Activated naive CD4-positive, alpha-beta T cell treated with anti-CD3 and anti-CD28 coated beads, Interleukin-2, amount 10 ng/mL, durations not matched to agents 7 days and 5 days (primary cell): ENCODE data around the gene PM20D2.

Experiments
- CTCF ChIA-PET: fragments of 350-600 bp; sonication (Branson Sonifier 250); formaldehyde crosslinking; loops from one replicate; lab custom pipeline; 2021; ENCODE audit warnings: antibody characterized with exemption; lab: Charles Lee
- DNase-seq: peaks from one replicate; pipeline ENCODE4 v3.0.0-alpha.2; 2020
- H3K27ac Mint-ChIP-seq: one replicate; pipeline ENCODE4 v1.8.0; 2021; ENCODE audit warnings: mild to moderate bottlenecking, moderate library complexity, mixed read lengths
- H3K27me3 Mint-ChIP-seq: one replicate; pipeline ENCODE4 v1.8.0; 2021; ENCODE audit warnings: mild to moderate bottlenecking, mixed read lengths
- H3K36me3 Mint-ChIP-seq: one replicate; pipeline ENCODE4 v1.8.0; 2021; ENCODE audit warnings: mixed read lengths
- H3K4me1 Mint-ChIP-seq: one replicate; pipeline ENCODE4 v1.8.0; 2021; ENCODE audit warnings: mixed read lengths
- H3K4me3 Mint-ChIP-seq: one replicate; pipeline ENCODE4 v1.8.0; 2021; ENCODE audit warnings: mild to moderate bottlenecking, moderate library complexity, mixed read lengths
- H3K9me3 Mint-ChIP-seq: one replicate; pipeline ENCODE4 v1.8.0; 2021; ENCODE audit warnings: mixed read lengths

Gene PM20D2

GRCh38 chr6:89160331-89161092 lies 14.7 kb downstream of the PM20D2 start:
- CTCF ChIA-PET = no interaction called here
- no peak overlapping the region for H3K4me3 Mint-ChIP-seq
- no peaks in the 10 kb centered on the region for H3K27me3 Mint-ChIP-seq
- no peaks in the 10 kb centered on the region for H3K9me3 Mint-ChIP-seq
- H3K36me3 Mint-ChIP-seq = peaks cover 31% of the 10 kb centered on the region
- no peak for DNase-seq
- H3K27ac Mint-ChIP-seq = no peak overlapping the region
- no peaks in the 10 kb centered on the region for H3K4me1 Mint-ChIP-seq

GRCh38 chr6:89161326-89162046 lies 15.6 kb downstream of the PM20D2 start:
- Mint-ChIP-seq H3K36me3 (peaks cover 30% of the 10 kb centered on the region), H3K4me1 (no peaks in the 10 kb centered on the region), H3K9me3 (no peaks in the 10 kb centered on the region), H3K4me3 (no peak overlapping the region), H3K27ac (no peak overlapping the region), H3K27me3 (no peaks in the 10 kb centered on the region)
- no peak for DNase-seq
- CTCF ChIA-PET = no interaction called here

GRCh38 chr6:89162047-89162371 lies 16.2 kb downstream of the PM20D2 start:
- DNase-seq = no peak
- no peak overlapping the region for H3K4me3 Mint-ChIP-seq
- peaks cover 27% of the 10 kb centered on the region for H3K36me3 Mint-ChIP-seq
- H3K27ac Mint-ChIP-seq = no peak overlapping the region
- no peaks in the 10 kb centered on the region for H3K27me3 Mint-ChIP-seq
- no peaks in the 10 kb centered on the region for H3K9me3 Mint-ChIP-seq
- H3K4me1 Mint-ChIP-seq = no peaks in the 10 kb centered on the region
- CTCF ChIA-PET = no interaction called here

GRCh38 chr6:89172131-89172530 lies 26.3 kb downstream of the PM20D2 start:
- Mint-ChIP-seq H3K4me3 (no peak overlapping the region), H3K4me1 (no peaks in the 10 kb centered on the region), H3K27me3 (peaks cover 3% of the 10 kb centered on the region), H3K36me3 (no peaks in the 10 kb centered on the region), H3K27ac (no peak overlapping the region), H3K9me3 (no peaks in the 10 kb centered on the region)
- no peak for DNase-seq
- CTCF ChIA-PET = no interaction called here

GRCh38 chr6:89173634-89174033 lies 27.8 kb downstream of the PM20D2 start:
- H3K9me3 Mint-ChIP-seq = no peaks in the 10 kb centered on the region

GRCh38 chr6:89180112-89180511 lies 34.3 kb downstream of the PM20D2 start:
- no peak overlapping the region for H3K27ac Mint-ChIP-seq
- no peak for DNase-seq
- H3K27me3 Mint-ChIP-seq = peaks cover 23% of the 10 kb centered on the region
- H3K9me3 Mint-ChIP-seq = no peaks in the 10 kb centered on the region
- CTCF ChIA-PET = no interaction called here
- H3K4me3 Mint-ChIP-seq = no peak overlapping the region
- no peaks in the 10 kb centered on the region for H3K36me3 Mint-ChIP-seq
- no peaks in the 10 kb centered on the region for H3K4me1 Mint-ChIP-seq

More at GRCh38 chr6:89173634-89174033, 27.8 kb downstream of the PM20D2 start:
- Mint-ChIP-seq H3K27ac (no peak overlapping the region), H3K4me1 (no peaks in the 10 kb centered on the region), H3K4me3 (no peak overlapping the region), H3K36me3 (no peaks in the 10 kb centered on the region), H3K27me3 (peaks cover 3% of the 10 kb centered on the region)
- DNase-seq = no peak
- CTCF ChIA-PET = no interaction called here

- Mint-ChIP-seq H3K27ac (no peak overlapping the region), H3K9me3 (no peaks in the 10 kb centered on the region), H3K36me3 (no peaks in the 10 kb centered on the region), H3K27me3 (peaks cover 25% of the 10 kb centered on the region), H3K4me3 (no peak overlapping the region), H3K4me1 (no peaks in the 10 kb centered on the region)
- CTCF ChIA-PET = no interaction called here
- no peak for DNase-seq
These were observed 35.1 kb downstream of the PM20D2 start for GRCh38 chr6:89180971-89181370.

- Mint-ChIP-seq H3K9me3 (no peaks in the 10 kb centered on the region), H3K4me3 (no peak overlapping the region), H3K4me1 (no peaks in the 10 kb centered on the region), H3K36me3 (no peaks in the 10 kb centered on the region), H3K27ac (no peak overlapping the region), H3K27me3 (peaks cover 33% of the 10 kb centered on the region)
- CTCF ChIA-PET = no interaction called here
- DNase-seq = no peak
These were observed 37.4 kb downstream of the PM20D2 start for GRCh38 chr6:89183294-89183693.

GRCh38 chr6:89184344-89184743 lies 38.5 kb downstream of the PM20D2 start:
- no peak overlapping the region for H3K27ac Mint-ChIP-seq

GRCh38 chr6:89186762-89187161 lies 40.9 kb downstream of the PM20D2 start:
- no peak overlapping the region for H3K4me3 Mint-ChIP-seq
- H3K27ac Mint-ChIP-seq = no peak overlapping the region
- DNase-seq = no peak
- no peaks in the 10 kb centered on the region for H3K36me3 Mint-ChIP-seq
- peaks cover 26% of the 10 kb centered on the region for H3K27me3 Mint-ChIP-seq
- H3K4me1 Mint-ChIP-seq = no peaks in the 10 kb centered on the region
- H3K9me3 Mint-ChIP-seq = no peaks in the 10 kb centered on the region
- CTCF ChIA-PET = no interaction called here

More at GRCh38 chr6:89184344-89184743, 38.5 kb downstream of the PM20D2 start:
- Mint-ChIP-seq H3K36me3 (no peaks in the 10 kb centered on the region), H3K9me3 (no peaks in the 10 kb centered on the region), H3K4me1 (no peaks in the 10 kb centered on the region), H3K4me3 (no peak overlapping the region), H3K27me3 (peaks cover 32% of the 10 kb centered on the region)
- no peak for DNase-seq
- CTCF ChIA-PET = no interaction called here

- peaks cover 32% of the 10 kb centered on the region for H3K27me3 Mint-ChIP-seq
- no peak overlapping the region for H3K4me3 Mint-ChIP-seq
- no peaks in the 10 kb centered on the region for H3K9me3 Mint-ChIP-seq
- no peaks in the 10 kb centered on the region for H3K4me1 Mint-ChIP-seq
- DNase-seq = no peak
- no peak overlapping the region for H3K27ac Mint-ChIP-seq
- no peaks in the 10 kb centered on the region for H3K36me3 Mint-ChIP-seq
- CTCF ChIA-PET = no interaction called here
These were observed 41.6 kb downstream of the PM20D2 start for GRCh38 chr6:89187504-89187903.

GRCh38 chr6:89190741-89191140 lies 44.9 kb downstream of the PM20D2 start:
- peaks cover 12% of the 10 kb centered on the region for H3K9me3 Mint-ChIP-seq
- H3K4me3 Mint-ChIP-seq = no peak overlapping the region

GRCh38 chr6:89194559-89194958 lies 48.7 kb downstream of the PM20D2 start:
- peaks cover 48% of the 10 kb centered on the region for H3K27me3 Mint-ChIP-seq
- CTCF ChIA-PET = no interaction called here
- H3K9me3 Mint-ChIP-seq = peaks cover 13% of the 10 kb centered on the region
- H3K4me3 Mint-ChIP-seq = no peak overlapping the region
- H3K36me3 Mint-ChIP-seq = peaks cover 6% of the 10 kb centered on the region
- H3K27ac Mint-ChIP-seq = no peak overlapping the region
- DNase-seq = no peak
- H3K4me1 Mint-ChIP-seq = no peaks in the 10 kb centered on the region

More at GRCh38 chr6:89190741-89191140, 44.9 kb downstream of the PM20D2 start:
- Mint-ChIP-seq H3K4me1 (no peaks in the 10 kb centered on the region), H3K27me3 (peaks cover 38% of the 10 kb centered on the region), H3K36me3 (peaks cover 6% of the 10 kb centered on the region), H3K27ac (no peak overlapping the region)
- no peak for DNase-seq
- CTCF ChIA-PET = no interaction called here

- H3K27ac Mint-ChIP-seq = no peak overlapping the region
- DNase-seq = no peak
- no peaks in the 10 kb centered on the region for H3K4me1 Mint-ChIP-seq
- CTCF ChIA-PET = interaction anchor here (0.6 kb wide), 1 partner anchor 135 kb away, joined by 3 read pairs; no protein-coding TSS in a partner anchor
- peaks cover 6% of the 10 kb centered on the region for H3K36me3 Mint-ChIP-seq
- peaks cover 13% of the 10 kb centered on the region for H3K9me3 Mint-ChIP-seq
- H3K27me3 Mint-ChIP-seq = peaks cover 46% of the 10 kb centered on the region
- H3K4me3 Mint-ChIP-seq = no peak overlapping the region
These were observed 51.3 kb downstream of the PM20D2 start for GRCh38 chr6:89197141-89197540.

GRCh38 chr6:89198235-89198634 lies 52.4 kb downstream of the PM20D2 start:
- CTCF ChIA-PET = no interaction called here
- H3K36me3 Mint-ChIP-seq = peaks cover 6% of the 10 kb centered on the region
- H3K27me3 Mint-ChIP-seq = peaks cover 38% of the 10 kb centered on the region
- H3K4me3 Mint-ChIP-seq = no peak overlapping the region
- no peak overlapping the region for H3K27ac Mint-ChIP-seq
- DNase-seq = no peak
- H3K4me1 Mint-ChIP-seq = no peaks in the 10 kb centered on the region
- peaks cover 13% of the 10 kb centered on the region for H3K9me3 Mint-ChIP-seq
